ENCODE measurements around the gene FOXR2. TPM values are rescaled to one million over a fixed set of nuclear protein-coding genes. Genes with fewer than 3 reads are reported as not detected.

FOXR2 gene
- total and polyA plus RNA-seq, 4 experiments from 2014 or later: not detected

Other genes with a start within 250 kb of the FOXR2 start
- gene MAGEH1, start 171.3 kb upstream of the FOXR2 start, total RNA-seq: 10 to 100 TPM; 26.9 to 28.8 TPM
- 10 to 100 TPM; 47.5 to 47.7 TPM for gene MAGEH1, start 171.3 kb upstream of the FOXR2 start, polyA plus RNA-seq
- 1 to 10 TPM; 2.7 to 3.0 TPM for gene USP51, start 133.6 kb upstream of the FOXR2 start, total RNA-seq
- under 1 TPM in 1 of 2 donors, not detected in 1; 0.11 TPM for gene USP51, start 133.6 kb upstream of the FOXR2 start, polyA plus RNA-seq
- 10 to 100 TPM in 1 of 2 experiments, 1 to 10 TPM in 1; 9.8 to 13.1 TPM for gene RRAGB, start 94.3 kb downstream of the FOXR2 start, total RNA-seq
- 10 to 100 TPM; 11.9 to 16.6 TPM for gene RRAGB, start 94.3 kb downstream of the FOXR2 start, polyA plus RNA-seq